GM19455 (cell line): ENCODE measurements around the gene GPR31.

ENCODE experiments used
- ATAC-seq: cut with Tn5 transposase; IDR thresholded peaks from one replicate; pipeline ENCODE4 v1.9.1; 2021; ENCODE audit not compliant: unreplicated experiment

The GPR31 gene

DNA sequence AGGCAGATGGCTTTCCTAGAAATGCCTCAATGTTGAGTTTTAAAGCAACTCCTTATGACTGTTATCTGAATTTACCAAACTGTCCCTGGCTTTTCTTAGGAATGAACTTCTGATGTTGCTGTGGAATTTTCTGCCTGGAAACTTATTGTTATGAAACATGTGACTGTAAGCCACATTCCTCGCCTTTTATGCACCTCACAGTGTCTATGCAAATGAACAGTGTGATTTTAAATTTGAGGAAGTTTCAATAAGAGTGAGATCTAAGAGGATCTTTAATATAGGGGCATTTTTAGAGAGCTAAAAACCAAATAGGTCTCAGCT lies 37.2 kb downstream of the GPR31 start:
- ATAC-seq = no peak

DNA sequence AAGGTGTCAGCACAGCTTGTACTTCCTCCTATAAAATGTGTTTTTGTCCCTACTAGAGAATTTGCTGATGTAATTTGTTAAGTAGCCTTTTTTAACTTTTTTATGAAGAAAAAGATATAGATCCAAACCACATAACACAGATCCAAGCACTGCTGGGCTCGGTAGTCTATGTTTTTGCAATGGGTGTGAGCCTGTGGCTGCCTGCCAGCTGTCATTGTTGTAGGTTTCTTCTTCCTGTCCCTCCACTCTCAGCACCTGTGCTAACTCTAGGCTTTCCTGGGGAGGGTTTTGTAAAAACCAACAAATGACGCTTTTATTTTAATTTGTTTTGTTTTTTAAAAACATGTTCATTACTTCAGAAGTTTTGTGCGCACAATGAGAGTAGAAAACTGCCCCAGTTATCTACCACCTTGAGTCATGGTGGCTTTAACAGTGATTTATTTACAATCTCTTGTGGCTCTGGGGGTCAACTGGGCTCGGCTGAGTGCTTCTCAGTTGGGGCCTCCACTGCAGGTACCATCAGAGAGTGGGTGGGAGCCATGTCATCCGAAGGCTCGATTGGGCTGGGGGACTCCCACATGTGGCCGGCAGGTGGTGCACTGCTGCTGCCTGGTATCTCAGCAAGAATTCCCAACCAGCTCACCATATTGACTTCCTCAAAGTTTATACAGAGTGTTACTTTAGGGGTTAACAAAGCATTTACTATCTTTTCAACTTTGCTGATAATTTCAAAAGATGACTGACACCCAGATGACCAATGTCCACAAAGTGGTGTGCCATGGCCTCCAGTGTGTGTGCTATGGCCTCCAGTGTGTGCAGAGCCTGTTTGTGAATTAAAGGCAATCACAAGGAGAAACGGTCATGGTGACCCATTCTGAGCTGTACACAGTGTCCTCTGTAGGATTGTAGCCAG lies 37.9 kb downstream of the GPR31 start:
- ATAC-seq = no peak

DNA sequence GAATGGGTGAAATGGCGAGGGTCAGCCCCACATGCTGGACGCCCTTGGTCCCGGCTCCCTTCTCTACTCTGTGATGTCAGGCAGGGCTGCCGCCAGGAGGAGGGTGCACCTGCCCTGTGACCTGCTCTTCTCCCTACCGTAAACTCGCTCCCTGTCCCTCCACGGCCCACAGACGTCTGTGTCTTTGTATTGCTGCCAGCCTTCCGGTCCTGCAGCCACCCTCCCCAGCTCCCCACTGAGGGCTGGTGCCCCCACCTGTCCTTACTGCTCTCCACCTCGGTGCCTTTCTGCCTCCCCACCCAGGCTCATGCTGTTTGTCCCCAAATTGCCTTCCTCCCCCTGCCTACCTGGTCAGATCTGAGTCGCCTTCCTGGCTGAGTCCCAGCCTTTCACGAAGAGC lies 38.9 kb downstream of the GPR31 start:
- ATAC-seq = no peak

DNA sequence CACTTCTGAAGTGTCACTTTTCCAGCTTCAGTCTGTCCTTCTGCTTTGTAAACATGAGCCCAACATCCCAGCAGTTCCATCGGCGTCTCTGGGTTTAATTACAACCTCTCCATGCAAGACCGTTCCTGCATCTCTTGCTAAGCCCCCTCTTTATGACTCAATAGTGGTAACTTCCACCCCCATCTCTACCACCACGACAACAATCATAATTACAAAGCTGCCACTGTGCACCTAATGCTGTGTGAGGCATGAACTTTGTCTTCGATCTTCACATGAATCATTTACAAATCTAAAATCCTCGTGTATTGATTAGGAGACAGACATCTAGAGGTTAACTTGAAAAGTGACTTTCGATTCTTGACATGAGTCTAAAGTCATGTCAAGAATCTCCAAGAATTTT lies 39.8 kb downstream of the GPR31 start:
- ATAC-seq = no peak

DNA sequence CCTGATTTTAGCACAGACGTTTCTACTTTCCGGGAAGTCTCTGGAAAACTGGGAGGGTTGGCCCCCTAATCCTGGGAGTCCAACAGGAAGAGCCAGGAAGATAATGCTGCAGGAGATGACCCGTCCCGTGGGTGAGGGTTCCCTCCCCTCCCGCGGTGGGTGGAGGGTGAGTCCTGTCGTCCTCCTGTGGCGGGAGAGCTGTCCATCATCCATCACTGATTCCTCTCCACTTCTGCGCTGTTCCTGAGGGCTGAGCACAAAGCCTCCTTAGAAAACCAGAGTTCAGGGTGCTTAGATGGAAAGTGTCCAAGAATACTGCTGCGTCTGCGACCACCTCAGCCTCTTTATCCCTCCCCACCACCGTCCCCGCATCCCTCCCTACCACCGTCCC lies 40.9 kb downstream of the GPR31 start:
- ATAC-seq = no peak

DNA sequence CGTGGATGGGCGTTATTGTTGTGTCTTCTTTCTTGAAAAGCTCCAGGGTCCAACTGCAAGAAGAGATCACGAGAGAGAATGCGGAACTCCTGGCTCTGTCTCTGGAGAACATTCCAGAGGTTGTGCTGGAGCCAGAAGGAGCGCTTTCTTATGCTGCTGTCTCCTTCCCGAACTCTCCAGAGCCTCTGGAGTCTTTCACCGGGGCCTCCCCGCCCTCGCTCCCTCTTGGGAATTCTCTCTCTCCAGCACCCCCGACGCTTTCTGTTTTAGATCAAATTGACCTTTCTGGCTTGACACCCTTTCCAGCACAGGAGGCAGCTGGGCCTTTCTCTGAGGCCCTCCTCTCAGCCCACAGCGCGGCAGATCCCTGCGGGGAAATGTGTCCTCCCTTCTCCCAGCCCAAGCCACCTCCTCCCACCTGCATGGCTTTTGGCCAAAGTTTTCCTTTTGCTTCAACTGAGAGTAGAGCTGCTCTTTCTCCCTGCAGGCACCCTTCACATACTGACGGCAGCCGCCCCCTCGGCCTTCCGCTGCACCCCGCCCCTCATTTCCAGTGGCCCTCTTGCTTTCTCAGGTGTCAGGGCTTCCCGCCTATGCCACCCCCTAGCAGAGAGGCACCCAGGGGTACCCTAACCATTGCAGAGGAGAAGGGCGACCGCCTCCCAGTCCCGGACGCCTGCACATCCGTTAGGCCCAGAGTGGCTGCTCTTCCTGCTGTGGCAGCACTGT lies 41.5 kb downstream of the GPR31 start:
- no peak for ATAC-seq

GRCh38 chr6:167115054-167115453 lies 42.7 kb downstream of the GPR31 start:
- ATAC-seq = no peak

GRCh38 chr6:167113935-167114910 lies 43.6 kb downstream of the GPR31 start:
- peak; percentile 86 for ATAC-seq

GRCh38 chr6:167113047-167113754 lies 44.6 kb downstream of the GPR31 start:
- peak; percentile 50 for ATAC-seq

GRCh38 chr6:167112421-167112820 lies 45.4 kb downstream of the GPR31 start:
- ATAC-seq = no peak

GRCh38 chr6:167111597-167111996 lies 46.2 kb downstream of the GPR31 start:
- ATAC-seq = no peak

DNA sequence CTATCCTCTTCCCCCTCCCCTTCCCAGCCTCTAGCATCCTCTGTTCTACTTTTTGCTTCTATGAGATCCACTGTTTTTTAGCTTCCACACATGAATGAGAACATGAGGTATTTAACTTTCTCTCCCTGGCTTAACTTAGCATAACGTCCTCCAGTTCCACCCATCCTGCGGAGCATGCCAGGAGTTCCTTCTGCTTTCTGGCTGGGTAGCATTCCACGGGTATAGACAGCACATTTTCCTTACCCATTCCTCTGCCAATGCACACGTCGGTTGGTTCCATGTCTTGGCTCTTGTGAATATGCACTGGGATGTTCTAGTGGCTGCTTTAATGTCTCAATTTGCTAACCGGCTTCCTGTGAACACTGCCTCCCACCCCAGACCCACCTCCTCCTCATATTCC lies 48.1 kb downstream of the GPR31 start:
- no peak for ATAC-seq

GRCh38 chr6:167108278-167108677 lies 49.5 kb downstream of the GPR31 start:
- ATAC-seq = no peak

DNA sequence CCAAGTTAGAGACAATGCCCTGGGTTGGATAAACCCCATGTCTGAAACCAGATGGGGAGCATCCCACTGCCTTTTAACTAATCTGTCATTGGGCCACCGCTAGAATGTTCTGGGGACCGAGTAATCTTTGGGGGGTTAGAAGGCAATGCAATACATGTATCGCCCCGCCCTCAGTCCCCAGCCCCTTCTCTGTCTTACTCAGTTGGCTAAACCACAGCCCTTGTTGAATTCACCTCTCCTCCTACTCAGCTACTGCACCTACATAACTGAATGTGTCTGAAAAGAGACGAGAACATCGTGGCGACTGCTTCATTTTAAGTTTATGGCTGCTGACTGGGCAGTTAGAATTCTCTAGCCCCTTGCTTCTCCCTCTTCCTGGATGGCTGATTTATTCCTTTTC lies 50.0 kb downstream of the GPR31 start:
- ATAC-seq = no peak

GRCh38 chr6:167106406-167106805 lies 51.4 kb downstream of the GPR31 start:
- no peak for ATAC-seq
